OCI-M1 (cell line): ENCODE data around the gene EPB41.
A peak's percentile ranks its signal among the peaks of the same experiment; 100 is the strongest.
"Not testable (repeated sequence)": the region's sequence is repeated elsewhere in the genome, so short reads cannot be mapped to it uniquely, and the experiment has no call there.

Experiments
- DNase-seq: peaks from one replicate; lab custom pipeline; 2025; lab: John Stamatoyannopoulos, UW

EPB41 gene

GRCh38 chr1:29052941-29053340 lies 138.6 kb downstream of the EPB41 start:
- DNase-seq = no peak

- no peak for DNase-seq
These were observed 140.8 kb downstream of the EPB41 start for GRCh38 chr1:29055160-29055559.

DNA sequence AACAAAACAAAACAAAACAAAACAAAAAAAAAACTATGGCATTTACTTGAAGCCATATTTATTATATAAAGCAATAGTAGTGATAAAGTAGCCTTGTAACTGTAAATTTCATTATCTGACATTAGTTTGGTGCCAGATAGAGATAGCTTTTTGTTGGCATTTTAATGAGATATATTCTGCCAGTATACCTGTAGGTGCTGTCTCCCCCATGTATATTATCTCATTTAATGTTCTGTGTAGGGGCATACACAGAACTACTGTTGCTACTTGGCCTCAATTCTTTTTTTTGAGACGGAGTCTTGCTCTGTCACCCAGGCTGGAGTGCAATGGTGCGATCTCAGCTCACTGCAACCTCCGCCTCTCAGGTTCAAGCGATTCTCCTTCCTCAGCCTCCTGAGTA lies 141.9 kb downstream of the EPB41 start:
- no peak for DNase-seq

DNA sequence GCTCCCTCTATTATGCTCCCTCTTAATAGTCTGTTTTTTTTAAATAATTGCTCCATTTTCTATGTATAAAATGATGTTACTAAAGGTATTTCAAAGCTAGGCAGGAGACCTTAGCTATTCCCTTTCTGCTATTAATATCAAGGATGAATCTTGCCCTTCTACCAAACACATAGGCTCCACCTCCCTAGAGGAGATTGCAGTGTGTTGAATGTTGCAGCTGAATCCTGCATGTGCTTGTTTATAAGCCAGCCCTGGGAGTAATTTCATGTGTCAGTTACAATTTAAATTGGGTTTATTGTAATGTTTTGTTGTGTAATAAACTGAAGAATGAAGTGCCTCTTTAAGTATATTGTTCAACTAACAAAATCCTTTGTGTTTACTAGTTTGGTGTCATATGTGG lies 143.3 kb downstream of the EPB41 start:
- DNase-seq = peak; percentile 9

- DNase-seq = no peak
These were observed 148.0 kb downstream of the EPB41 start for GRCh38 chr1:29062157-29062942.

GRCh38 chr1:29064064-29064463 lies 149.7 kb downstream of the EPB41 start:
- no peak for DNase-seq

DNA sequence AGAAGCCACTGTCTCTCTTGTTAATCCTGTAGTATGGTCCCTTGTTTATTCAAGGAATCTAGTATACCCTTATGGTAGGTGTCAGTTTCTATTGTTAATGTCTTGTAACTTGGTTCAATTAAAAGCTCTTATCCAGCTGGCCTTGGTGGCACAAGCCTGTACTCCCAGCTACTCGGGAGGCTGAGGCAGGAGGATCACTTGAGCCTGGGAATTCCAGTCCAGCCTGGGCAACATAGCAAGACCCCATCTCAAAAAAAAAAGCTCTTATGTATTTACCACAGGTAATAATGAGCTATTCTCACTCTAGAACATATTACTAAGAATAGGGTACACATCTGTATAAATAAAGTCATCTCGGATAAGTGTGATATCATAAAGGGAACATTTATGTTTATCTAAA lies 162.8 kb downstream of the EPB41 start:
- DNase-seq = no peak

GRCh38 chr1:29079916-29080629 lies 165.7 kb downstream of the EPB41 start:
- DNase-seq = not testable (repeated sequence)

DNA sequence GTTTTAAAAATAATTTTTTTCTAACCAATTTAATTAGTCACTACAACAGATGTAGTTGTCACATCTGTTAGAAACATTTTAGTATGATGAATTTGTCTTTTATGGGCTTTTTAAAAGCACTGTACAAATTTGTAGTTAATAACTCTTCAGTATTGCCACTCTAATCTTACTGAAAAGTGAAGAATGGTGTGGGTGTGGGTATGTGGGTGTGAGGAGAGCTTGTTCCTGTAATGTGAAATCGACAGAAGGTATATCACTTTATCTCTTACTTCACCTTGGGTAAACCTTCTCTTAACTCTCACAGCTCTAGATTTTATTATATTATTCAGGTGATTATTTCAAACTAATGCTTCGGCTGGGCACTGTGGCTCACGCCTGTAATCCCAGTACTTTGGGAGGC lies 166.8 kb downstream of the EPB41 start:
- DNase-seq = no peak

DNA sequence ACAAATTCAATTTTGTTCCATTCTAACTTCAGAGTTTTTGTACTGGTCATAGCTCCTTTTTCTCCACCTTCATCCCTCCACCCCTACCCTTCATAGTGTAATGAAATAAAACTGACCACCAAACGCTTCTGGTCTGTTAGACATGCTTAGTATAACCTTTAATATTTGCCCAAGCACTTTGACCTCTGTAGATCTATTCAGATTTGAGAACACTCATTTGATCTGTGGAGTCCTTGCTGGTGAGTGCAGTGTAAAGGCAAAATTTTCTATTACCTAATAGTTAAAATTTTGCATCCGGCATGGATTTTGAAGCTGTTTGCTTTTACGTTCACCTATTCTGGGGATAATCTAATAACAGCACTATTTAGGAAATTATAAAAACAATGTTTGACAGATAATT lies 168.2 kb downstream of the EPB41 start:
- DNase-seq = no peak

DNA sequence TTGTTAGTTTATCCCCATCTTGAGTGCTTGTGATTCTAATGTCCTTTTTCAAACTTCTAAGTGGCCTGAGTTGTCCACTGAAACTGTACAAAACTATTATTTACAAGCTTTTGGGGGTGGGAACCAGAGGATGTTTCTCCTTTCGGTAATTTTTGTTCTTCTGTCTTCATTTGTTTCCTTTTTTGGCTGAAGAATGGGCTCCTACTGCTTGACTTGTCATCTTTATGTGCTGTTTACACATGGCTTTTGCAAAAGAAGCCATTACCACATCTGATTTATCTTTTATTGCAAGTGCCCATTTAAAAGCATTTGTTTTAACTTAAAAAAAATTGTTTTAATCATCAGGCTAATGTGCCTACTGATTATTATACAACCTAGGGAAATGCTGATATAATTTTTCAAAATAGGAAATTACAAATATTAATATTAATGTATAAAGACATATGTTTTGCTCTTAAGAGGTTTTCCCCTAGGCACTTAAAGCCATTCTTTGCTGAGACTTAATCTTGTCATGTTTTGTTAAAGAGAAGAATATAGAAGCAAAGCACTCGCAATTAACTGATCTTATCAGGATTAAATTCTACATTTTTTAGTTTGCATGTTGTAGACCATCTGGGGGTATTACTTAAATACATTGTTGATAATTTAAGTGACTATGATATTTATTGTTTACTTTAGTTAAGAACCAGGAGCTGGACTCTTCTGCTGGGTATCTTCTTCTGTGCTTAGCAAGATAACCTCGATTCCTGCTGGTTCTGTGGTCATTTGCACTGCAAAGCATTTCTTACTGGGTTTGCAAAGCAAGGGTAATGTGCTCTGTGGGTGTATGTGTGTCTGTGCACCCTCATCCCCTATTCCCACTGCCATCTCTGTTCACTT lies 169.2 kb downstream of the EPB41 start:
- peak; percentile 6 for DNase-seq

DNA sequence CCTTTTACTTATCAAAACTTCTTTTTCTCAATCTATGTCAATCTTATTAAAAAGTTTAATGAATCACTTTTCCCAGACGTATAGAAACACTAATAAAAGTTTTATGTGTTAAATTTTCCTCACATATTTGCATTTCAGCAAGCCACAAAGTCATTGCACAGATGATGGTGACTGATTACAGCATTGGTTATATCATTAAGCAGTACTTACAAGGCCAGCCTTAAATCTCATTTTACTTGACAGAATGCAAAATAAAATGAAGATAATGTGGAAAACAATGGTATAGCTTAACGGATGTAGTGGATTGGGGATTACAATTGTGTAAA lies 169.8 kb downstream of the EPB41 start:
- no peak for DNase-seq

DNA sequence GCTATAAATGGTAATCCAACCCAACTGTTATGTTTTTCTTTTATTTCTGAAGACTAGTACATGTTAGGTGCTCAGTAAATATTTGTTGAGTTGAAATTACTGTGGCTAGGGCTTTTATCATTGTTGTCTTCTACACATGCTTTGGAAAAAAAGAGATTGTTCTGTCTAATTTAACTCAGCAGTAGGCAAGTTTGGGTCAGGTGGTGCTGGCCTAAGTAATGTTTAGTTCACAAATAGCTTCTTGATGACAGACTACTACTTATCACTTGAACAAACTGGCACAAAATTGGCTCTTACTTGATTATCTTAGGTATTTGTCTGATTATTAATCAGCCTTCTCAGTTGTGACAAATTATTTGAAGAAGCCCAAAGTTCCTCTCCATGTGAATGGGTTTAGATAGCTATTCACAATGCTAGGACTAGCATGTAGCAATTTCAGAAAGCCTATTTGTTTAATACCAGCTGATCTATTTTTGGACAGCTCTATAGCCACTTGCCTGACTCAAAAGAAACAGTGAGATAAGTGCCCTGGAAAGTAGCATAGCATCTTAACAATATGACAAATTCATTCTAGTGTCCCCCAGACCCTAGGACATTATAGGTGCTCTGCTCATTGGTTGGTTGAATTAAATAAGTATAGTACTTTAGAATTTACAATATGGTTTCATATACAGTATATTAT lies 176.7 kb downstream of the EPB41 start:
- no peak for DNase-seq

- DNase-seq = not testable (repeated sequence)
These were observed 178.3 kb downstream of the EPB41 start for GRCh38 chr1:29092704-29093103.

- DNase-seq = no peak
These were observed 180.1 kb downstream of the EPB41 start for GRCh38 chr1:29094433-29094832.

- DNase-seq = no peak
These were observed 180.6 kb downstream of the EPB41 start for GRCh38 chr1:29094954-29095353.

- no peak for DNase-seq
These were observed 182.0 kb downstream of the EPB41 start for GRCh38 chr1:29096231-29096886.

- no peak for DNase-seq
These were observed 184.9 kb downstream of the EPB41 start for GRCh38 chr1:29099286-29099685.

GRCh38 chr1:29100487-29100886 lies 186.1 kb downstream of the EPB41 start:
- no peak for DNase-seq

- DNase-seq = no peak
These were observed 191.5 kb downstream of the EPB41 start for GRCh38 chr1:29105822-29106221.

- not testable (repeated sequence) for DNase-seq
These were observed 193.7 kb downstream of the EPB41 start for GRCh38 chr1:29108041-29108440.
